Stimulated activated CD4-positive, alpha-beta T cell treated with anti-CD3 and anti-CD28 coated beads, Interleukin-1b, Interleukin-23, amount 100 ng/mL, for 4 hours (primary cell): ENCODE measurements around the gene CENPO.

Experiments
- DNase-seq, 2 donors: peaks; one replicate each; pipeline ENCODE4 v3.0.0-alpha.2; 2020; ENCODE audit warnings: low read depth in 2 of 2

The CENPO gene

GRCh38 chr2:24837996-24838513 is 44.8 kb downstream of the CENPO start:
- DNase-seq = no peak

- DNase-seq = no peak
Measured at GRCh38 chr2:24838541-24838940, 45.3 kb downstream of the CENPO start.

GRCh38 chr2:24839729-24840128 is 46.5 kb downstream of the CENPO start:
- no peak for DNase-seq

GRCh38 chr2:24840164-24840869 is 47.1 kb downstream of the CENPO start:
- no peak for DNase-seq

- no peak for DNase-seq
Measured at GRCh38 chr2:24840962-24841945, 48.0 kb downstream of the CENPO start.

- no peak for DNase-seq
Measured at GRCh38 chr2:24842081-24843050, 49.1 kb downstream of the CENPO start.

- DNase-seq = no peak
Measured at GRCh38 chr2:24843330-24843860, 50.2 kb downstream of the CENPO start.

GRCh38 chr2:24844023-24844685 is 50.9 kb downstream of the CENPO start:
- no peak for DNase-seq

- DNase-seq = no peak
Measured at GRCh38 chr2:24845691-24846090, 52.5 kb downstream of the CENPO start.

- no peak for DNase-seq
Measured at GRCh38 chr2:24850944-24851343, 57.7 kb downstream of the CENPO start.

- DNase-seq = no peak
Measured at GRCh38 chr2:24852026-24852425, 58.8 kb downstream of the CENPO start.

- no peak for DNase-seq
Measured at GRCh38 chr2:24852431-24853020, 59.3 kb downstream of the CENPO start.

- DNase-seq = no peak
Measured at GRCh38 chr2:24853046-24853445, 59.8 kb downstream of the CENPO start.

- DNase-seq = no peak
Measured at GRCh38 chr2:24853996-24854395, 60.8 kb downstream of the CENPO start.

- DNase-seq = no peak
Measured at GRCh38 chr2:24855022-24855622, 61.9 kb downstream of the CENPO start.

GRCh38 chr2:24855726-24856125 is 62.5 kb downstream of the CENPO start:
- DNase-seq = no peak

GRCh38 chr2:24856791-24857211 is 63.6 kb downstream of the CENPO start:
- no peak for DNase-seq

GRCh38 chr2:24857746-24858145 is 64.5 kb downstream of the CENPO start:
- DNase-seq = no peak

- no peak for DNase-seq
Measured at GRCh38 chr2:24858996-24859395, 65.8 kb downstream of the CENPO start.
